Sigmoid colon (tissue), 7 donors: ENCODE measurements around the gene PSMD13. TPM values are rescaled to one million over a fixed set of nuclear protein-coding genes. Genes with fewer than 3 reads are reported as not detected.

Experiments
- DNase-seq: peaks from one replicate; pipeline ENCODE4 v3.0.0-alpha.2; 2019
- H3K27ac ChIP-seq, 4 donors: fragments of 200-600 bp; sonication (generic); one replicate each; pipeline ENCODE4 v1.5.1; 2016 to 2019; ENCODE audit warnings: mild to moderate bottlenecking in 1 of 4
- H3K27me3 ChIP-seq, 3 donors: fragments of 200-600 bp; sonication (generic); one replicate each; pipeline ENCODE4 v1.5.1; 2019; ENCODE audit warnings: mild to moderate bottlenecking in 1 of 3
- H3K36me3 ChIP-seq, 4 donors: fragments of 200-600 bp; sonication (generic); one replicate each; pipeline ENCODE4 v1.5.1; 2016 to 2019
- H3K4me1 ChIP-seq, 4 donors: fragments of 200-600 bp; sonication (generic); one replicate each; pipeline ENCODE4 v1.5.1; 2017 to 2019
- H3K4me3 ChIP-seq, 4 donors: fragments of 200-600 bp; sonication (generic); one replicate each; pipeline ENCODE4 v1.5.1; 2017 to 2019; ENCODE audit warnings: mild to moderate bottlenecking in 2 of 4, moderate library complexity in 1 of 4
- H3K9me3 ChIP-seq, 4 donors: fragments of 200-600 bp in 3 of 4; sonication (generic) in 3 of 4; one replicate each; pipeline versions ENCODE4 v1.5.1 to v1.6.1; 2013 to 2019
- CTCF ChIP-seq, 4 experiments: fragments of 450-650 bp in 3 of 4; fragments of 200-600 bp in 1 of 4; IDR thresholded peaks; one replicate each; pipeline ENCODE4 v1.5.1; 2016 to 2019; ENCODE audit warnings: antibody characterized with exemption in 4 of 4, mild to moderate bottlenecking in 3 of 4, moderate library complexity in 2 of 4
- EP300 ChIP-seq, 4 donors: sonication (generic); formaldehyde crosslinking; IDR thresholded peaks; one replicate each; pipeline ENCODE4 v1.6.1; 2017; ENCODE audit warnings: antibody characterized with exemption in 4 of 4
- POLR2A ChIP-seq, 2 donors: fragments of 450-650 bp; IDR thresholded peaks; one replicate each; pipeline ENCODE4 v1.6.1; 2016; ENCODE audit warnings: antibody characterized with exemption in 2 of 2, mild to moderate bottlenecking in 2 of 2, moderate library complexity in 2 of 2
- POLR2AphosphoS5 ChIP-seq, 4 donors: sonication (generic); formaldehyde crosslinking; IDR thresholded peaks; one replicate each; pipeline ENCODE4 v1.6.1; 2017; ENCODE audit warnings: antibody characterized with exemption in 4 of 4
- WGBS, 2 donors: extraction: QIAGEN DNeasy Blood & Tissue Kit; methylation state at CpG; one replicate each; pipeline ENCODE4 v1.1.7; 2013; 5-methylcytosine and 5-hydroxymethylcytosine counted together
- intact Hi-C: fragments of 100-400 bp; cut with DNase I; formaldehyde crosslinking; loops from one replicate; pipeline ENCODE4 v1.15.1; 2023
- polyA plus RNA-seq, 3 donors: library from polyadenylated mRNA; stranded (reverse); fragments of 200-250 nt; gene quantifications; one replicate each; pipeline ENCODE4 v1.2.3, GENCODE V29; 2013
- total RNA-seq, 4 donors: library from RNA; depleted of rRNA; stranded (reverse); fragments of >200 nt; gene quantifications; one replicate each; pipeline ENCODE4 v1.1.0, GENCODE V29; 2016
- donor health status: healthy with polysubstance abuse.
- donor health status: Bipolar disorder and iron deficiency.
- donor health status: healthy.

The PSMD13 gene
- total and polyA plus RNA-seq, 7 donors: 86.2 to 180 (median 111) TPM

GRCh38 chr11:244376-244775 lies 7.6 kb downstream of the PSMD13 start:
- Histone ChIP-seq H3K4me3 (no peak overlapping the region), H3K27me3 (no peaks in the 10 kb centered on the region), H3K36me3 (peaks cover 42 to 97% (median 54%) of the 10 kb centered on the region in 4 donors), H3K4me1 (no peaks in the 10 kb centered on the region), H3K9me3 (no peaks in the 10 kb centered on the region), H3K27ac (no peak overlapping the region)
- 90 to 93% methylated on average over 2 of the region's 2 CpGs for whole genome bisulfite sequencing, 2 donors
- TF ChIP-seq EP300 (IDR thresholded peaks at IDR 0.05) (no peak), POLR2AphosphoS5 (IDR thresholded peaks at IDR 0.05) (no peak), CTCF (IDR thresholded peaks at IDR 0.05) (no peak), POLR2A (IDR thresholded peaks at IDR 0.05) (no peak)
- intact Hi-C loops: no loop called here
- DNase-seq: no peak

- intact Hi-C loops: no loop called here
Measured at GRCh38 chr11:249062-249461, 12.3 kb downstream of the PSMD13 start.

GRCh38 chr11:250274-250673 lies 13.5 kb downstream of the PSMD13 start:
- DNase-seq: no peak
- Histone ChIP-seq H3K9me3 (no peaks in the 10 kb centered on the region), H3K4me1 (no peaks in the 10 kb centered on the region), H3K27me3 (no peaks in the 10 kb centered on the region), H3K27ac (no peak overlapping the region), H3K36me3 (peaks cover 23 to 87% (median 46%) of the 10 kb centered on the region in 4 donors), H3K4me3 (no peak overlapping the region)
- intact Hi-C loops: loop anchor here (5.0 kb wide), 3 partner anchors 37 to 107 kb away; partner anchors contain the start of gene PGGHG
- no peak for TF ChIP-seq POLR2AphosphoS5 (IDR thresholded peaks at IDR 0.05)
- no peak for TF ChIP-seq EP300 (IDR thresholded peaks at IDR 0.05)
- TF ChIP-seq CTCF (IDR thresholded peaks at IDR 0.05): no peak
- no peak for TF ChIP-seq POLR2A (IDR thresholded peaks at IDR 0.05)
- WGBS, 2 donors: 90 to 92% methylated on average over 5 of the region's 5 CpGs

More at GRCh38 chr11:249062-249461, 12.3 kb downstream of the PSMD13 start:
- TF ChIP-seq POLR2A (IDR thresholded peaks at IDR 0.05) (no peak), POLR2AphosphoS5 (IDR thresholded peaks at IDR 0.05) (no peak), EP300 (IDR thresholded peaks at IDR 0.05) (no peak), CTCF (IDR thresholded peaks at IDR 0.05) (no peak)
- Histone ChIP-seq H3K27ac (no peak overlapping the region), H3K4me3 (no peak overlapping the region), H3K36me3 (peaks cover 35 to 99% (median 58%) of the 10 kb centered on the region in 4 donors), H3K4me1 (no peaks in the 10 kb centered on the region), H3K9me3 (no peaks in the 10 kb centered on the region), H3K27me3 (no peaks in the 10 kb centered on the region)
- WGBS, 2 donors: 75 to 82% methylated on average over 8 of the region's 8 CpGs
- no peak for DNase-seq

- intact Hi-C loops: loop anchor here (5.0 kb wide), 3 partner anchors 36 to 106 kb away; partner anchors contain the start of gene PGGHG
- TF ChIP-seq CTCF (IDR thresholded peaks at IDR 0.05) (peak; percentile 29 to 58 (median 46)), POLR2A (IDR thresholded peaks at IDR 0.05) (no peak)
- peak; percentile 72 for DNase-seq
- Histone ChIP-seq H3K27me3 (no peaks in the 10 kb centered on the region), H3K4me3 (no peak overlapping the region), H3K27ac (no peak overlapping the region), H3K9me3 (no peaks in the 10 kb centered on the region), H3K36me3 (peaks cover 19 to 82% (median 42%) of the 10 kb centered on the region in 4 donors), H3K4me1 (no peaks in the 10 kb centered on the region)
- 75 to 83% methylated on average over 10 of the region's 10 CpGs for WGBS, 2 donors
Measured at GRCh38 chr11:250740-251299, 14.0 kb downstream of the PSMD13 start.

- no peaks in the 10 kb centered on the region for H3K27me3 ChIP-seq
- intact Hi-C loops: loop anchor here (5.0 kb wide), 3 partner anchors 36 to 106 kb away; partner anchors contain the start of gene PGGHG
- H3K27ac ChIP-seq: no peak overlapping the region
- no peaks in the 10 kb centered on the region for H3K9me3 ChIP-seq
- H3K4me1 ChIP-seq: no peaks in the 10 kb centered on the region
- H3K36me3 ChIP-seq: peaks cover 17 to 75% (median 35%) of the 10 kb centered on the region in 4 donors
- no peak overlapping the region for H3K4me3 ChIP-seq
- no peak for TF ChIP-seq POLR2A (IDR thresholded peaks at IDR 0.05)
- no peak for TF ChIP-seq CTCF (IDR thresholded peaks at IDR 0.05)
- TF ChIP-seq POLR2AphosphoS5 (IDR thresholded peaks at IDR 0.05): no peak
- TF ChIP-seq EP300 (IDR thresholded peaks at IDR 0.05): no peak
- DNase-seq: no peak
- WGBS, 2 donors: 80% methylated on average over 10 of the region's 10 CpGs
Measured at GRCh38 chr11:251550-251949, 14.8 kb downstream of the PSMD13 start.
